SU-DHL-6 (cell line): ENCODE results near the gene USP10.
A peak's percentile ranks its signal among the peaks of the same experiment; 100 is the strongest.

Source experiments
- H2AFZ ChIP-seq: fragments of 200-600 bp; sonication (generic); 2 replicates; pipeline ENCODE4 v1.6.1; 2014; ENCODE audit warnings: low read depth, mild to moderate bottlenecking, moderate library complexity, mixed read lengths, antibody characterized with exemption, low read length; ENCODE audit not compliant: severe bottlenecking
- H3F3A ChIP-seq: fragments of 200-600 bp; shearing (Covaris generic); 2 replicates; pipeline ENCODE4 v1.6.0; 2016; ENCODE audit warnings: antibody characterized with exemption, mild to moderate bottlenecking; ENCODE audit not compliant: insufficient read depth
- H3K27ac ChIP-seq: fragments of 200-600 bp; sonication (generic); 2 replicates; pipeline ENCODE4 v1.5.1; 2016; ENCODE audit warnings: low read depth, mild to moderate bottlenecking, low read length, moderate library complexity, mixed read lengths
- H3K27me3 ChIP-seq: fragments of 200-600 bp; sonication (generic), shearing (Covaris generic); 2 replicates; pipeline ENCODE4 v1.6.0; 2014; ENCODE audit warnings: mild to moderate bottlenecking, low read length
- H3K36me3 ChIP-seq: fragments of 200-600 bp; sonication (generic); 2 replicates; pipeline ENCODE4 v1.6.1; 2014; ENCODE audit warnings: mild to moderate bottlenecking, low read length, mixed read lengths
- H3K4me2 ChIP-seq: fragments of 300-600, 200-600 bp; shearing (Covaris generic), sonication (generic); 2 replicates; pipeline ENCODE4 v1.6.0; 2014; ENCODE audit warnings: low read length, low read depth, mild to moderate bottlenecking; ENCODE audit not compliant: poor library complexity, severe bottlenecking
- H3K4me3 ChIP-seq: fragments of 200-600 bp; sonication (generic); 2 replicates; pipeline ENCODE4 v1.5.1; 2014; ENCODE audit warnings: antibody characterized with exemption, low read length, mild to moderate bottlenecking, mixed read lengths; ENCODE audit not compliant: insufficient read depth, poor library complexity, severe bottlenecking
- H3K79me2 ChIP-seq: fragments of 200-600 bp; sonication (generic); 2 replicates; pipeline ENCODE4 v1.6.1; 2014; ENCODE audit warnings: mild to moderate bottlenecking, low read length, moderate library complexity; ENCODE audit not compliant: insufficient read depth
- H3K9ac ChIP-seq: fragments of 200-600 bp; sonication (generic); 2 replicates; pipeline ENCODE4 v1.7.0; 2014; ENCODE audit warnings: mild to moderate bottlenecking, low read length
- H3K9me2 ChIP-seq: fragments of 200-600 bp; sonication (generic); replicated peaks from 2 replicates; pipeline ENCODE4 v1.6.1; 2014; ENCODE audit warnings: low read length; ENCODE audit not compliant: insufficient read depth
- H3K9me3 ChIP-seq: fragments of 200-600 bp; sonication (generic); 2 replicates; pipeline ENCODE4 v1.6.1; 2014; ENCODE audit warnings: low read length, mixed read lengths; ENCODE audit not compliant: insufficient read depth
- H4K20me1 ChIP-seq: fragments of 200-600 bp; sonication (generic); 2 replicates; pipeline ENCODE4 v1.6.1; 2014; ENCODE audit warnings: low read depth, mild to moderate bottlenecking, antibody characterized with exemption, low read length, moderate library complexity, mixed read lengths
- CTCF ChIP-seq: fragments of 200-600 bp; sonication (generic); IDR thresholded peaks from one replicate; pipeline ENCODE4 v1.5.1; 2017; ENCODE audit warnings: antibody characterized with exemption, mild to moderate bottlenecking, low read length, moderate library complexity; ENCODE audit not compliant: insufficient read depth, poor library complexity, severe bottlenecking
- EZH2phosphoT487 ChIP-seq: fragments of 200-600 bp; sonication (generic), shearing (Covaris generic); conservative IDR thresholded peaks from 2 replicates; pipeline ENCODE4 v1.6.1; 2018; ENCODE audit warnings: mild to moderate bottlenecking, antibody characterized with exemption, low read length, moderate library complexity, mixed read lengths

The USP10 gene, protein sequence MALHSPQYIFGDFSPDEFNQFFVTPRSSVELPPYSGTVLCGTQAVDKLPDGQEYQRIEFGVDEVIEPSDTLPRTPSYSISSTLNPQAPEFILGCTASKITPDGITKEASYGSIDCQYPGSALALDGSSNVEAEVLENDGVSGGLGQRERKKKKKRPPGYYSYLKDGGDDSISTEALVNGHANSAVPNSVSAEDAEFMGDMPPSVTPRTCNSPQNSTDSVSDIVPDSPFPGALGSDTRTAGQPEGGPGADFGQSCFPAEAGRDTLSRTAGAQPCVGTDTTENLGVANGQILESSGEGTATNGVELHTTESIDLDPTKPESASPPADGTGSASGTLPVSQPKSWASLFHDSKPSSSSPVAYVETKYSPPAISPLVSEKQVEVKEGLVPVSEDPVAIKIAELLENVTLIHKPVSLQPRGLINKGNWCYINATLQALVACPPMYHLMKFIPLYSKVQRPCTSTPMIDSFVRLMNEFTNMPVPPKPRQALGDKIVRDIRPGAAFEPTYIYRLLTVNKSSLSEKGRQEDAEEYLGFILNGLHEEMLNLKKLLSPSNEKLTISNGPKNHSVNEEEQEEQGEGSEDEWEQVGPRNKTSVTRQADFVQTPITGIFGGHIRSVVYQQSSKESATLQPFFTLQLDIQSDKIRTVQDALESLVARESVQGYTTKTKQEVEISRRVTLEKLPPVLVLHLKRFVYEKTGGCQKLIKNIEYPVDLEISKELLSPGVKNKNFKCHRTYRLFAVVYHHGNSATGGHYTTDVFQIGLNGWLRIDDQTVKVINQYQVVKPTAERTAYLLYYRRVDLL

DNA sequence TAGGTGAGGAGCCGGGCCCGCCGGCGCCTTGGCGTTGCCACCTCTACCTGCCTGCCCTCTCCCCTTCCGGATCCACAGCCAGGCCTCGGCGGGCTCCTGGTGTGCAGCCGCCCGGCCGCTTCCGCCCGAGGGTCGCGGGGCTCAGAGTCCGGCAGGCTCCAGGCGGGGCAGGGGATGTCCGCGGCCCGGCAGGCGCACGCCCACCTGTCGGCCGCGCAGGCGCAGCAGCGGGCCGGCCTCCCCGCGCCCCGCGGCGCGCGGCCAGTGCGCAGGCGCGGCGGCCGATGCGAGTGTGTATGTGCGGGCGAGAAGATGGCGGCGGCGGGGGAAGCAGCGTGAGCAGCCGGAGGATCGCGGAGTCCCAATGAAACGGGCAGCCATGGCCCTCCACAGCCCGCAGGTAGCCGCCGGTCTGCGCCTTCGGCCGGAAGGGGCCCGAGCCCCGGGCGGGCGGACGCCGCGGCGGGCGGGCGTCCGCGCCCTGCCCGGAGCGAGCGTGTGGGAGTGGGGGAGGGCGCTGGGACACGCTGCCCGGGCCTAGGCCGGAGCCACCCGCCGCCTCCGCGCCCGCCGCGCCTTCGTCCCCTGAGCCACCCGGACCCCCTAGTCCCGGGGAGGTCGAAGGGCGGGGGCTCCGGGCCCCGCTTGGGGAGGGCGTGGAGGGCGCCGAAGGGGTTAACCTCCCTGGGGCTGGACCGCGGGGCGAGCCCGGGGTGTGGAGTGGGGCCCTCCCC, at the start of gene USP10:
Gene USP10 (plus strand): TSS at position 289 of the 734 bp plus-strand sequence. CDS start 91 bp downstream, at position 380.
- Histone ChIP-seq H3F3A (no peaks in the 10 kb centered on the region), H3K27me3 (no peaks in the 10 kb centered on the region), H3K9ac (peak within 1 kb of the TSS; percentile 91), H3K4me3 (peak within 1 kb of the TSS; percentile 93), H3K36me3 (no peaks in the 10 kb centered on the region), H3K4me2 (peak within 1 kb of the TSS; percentile 99), H3K27ac (peak within 1 kb of the TSS; percentile 45), H3K9me2 (no peaks in the 10 kb centered on the region), H2AFZ (peak within 1 kb of the TSS; percentile 100), H3K79me2 (peaks cover 50% of the 10 kb centered on the region), H4K20me1 (peaks cover 31% of the 10 kb centered on the region), H3K9me3 (no peaks in the 10 kb centered on the region)
- TF ChIP-seq CTCF (no peak), EZH2phosphoT487 (no peak)

DNA sequence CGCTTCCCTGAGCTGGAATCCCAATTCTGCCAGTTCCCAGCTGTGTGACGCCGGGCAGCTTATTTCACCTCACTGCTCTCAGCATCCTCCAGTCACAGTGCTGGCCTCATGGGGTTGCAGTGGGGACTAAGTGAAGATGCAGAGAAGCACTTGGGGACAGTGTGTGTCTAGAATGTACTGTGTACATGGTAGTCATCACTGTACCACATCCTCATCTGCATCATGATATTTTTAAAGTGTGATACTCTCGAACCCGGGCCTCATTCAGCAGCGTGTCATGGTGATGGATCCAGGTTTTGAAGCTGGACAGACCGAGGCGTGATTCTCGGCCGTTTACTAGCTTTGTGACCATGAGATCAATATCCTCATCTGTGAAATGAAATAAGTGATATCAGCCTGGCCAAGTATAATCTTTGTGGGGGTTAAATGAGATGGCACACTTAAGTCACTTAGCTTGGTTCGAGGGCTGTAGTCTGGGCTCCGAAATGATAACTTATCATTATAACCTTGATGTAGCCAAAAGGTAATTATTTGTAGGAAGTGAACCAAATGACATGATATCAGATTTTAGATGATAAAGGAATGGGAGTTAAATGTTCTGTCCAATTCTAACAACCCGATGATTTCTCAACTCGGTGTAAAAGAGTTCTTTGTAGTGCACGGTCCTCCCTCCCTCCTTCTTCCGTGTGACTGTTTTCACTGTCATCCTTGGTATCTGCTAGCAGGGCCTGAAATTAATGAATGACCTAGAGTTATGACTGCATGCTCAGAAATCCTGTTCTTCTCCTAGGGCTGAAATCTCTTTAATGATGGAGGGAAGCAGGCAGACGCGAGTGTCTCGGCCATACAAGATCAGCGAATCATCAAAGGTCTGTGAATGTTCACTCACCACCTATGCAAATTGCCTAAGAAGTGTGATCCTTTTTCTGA, 49.5 kb upstream of the USP10 start:
- no peak overlapping the region for H3K9ac ChIP-seq
- no peaks in the 10 kb centered on the region for H3K79me2 ChIP-seq
- no peaks in the 10 kb centered on the region for H3F3A ChIP-seq
- H3K9me2 ChIP-seq = no peaks in the 10 kb centered on the region
- no peaks in the 10 kb centered on the region for H3K27me3 ChIP-seq
- H3K9me3 ChIP-seq = no peaks in the 10 kb centered on the region
- H3K36me3 ChIP-seq = 0 out of 2 replicates have a peak, but pooled peaks cover 5% of the 10 kb centered on the region
- no peak overlapping the region for H3K4me3 ChIP-seq
- TF ChIP-seq CTCF (no peak), EZH2phosphoT487 (no peak)
- H3K4me2 ChIP-seq = no peak overlapping the region
- H2AFZ ChIP-seq = no peak overlapping the region
- no peak overlapping the region for H3K27ac ChIP-seq
- H4K20me1 ChIP-seq = no peaks in the 10 kb centered on the region

GRCh38 chr16:84652566-84652965, 47.2 kb upstream of the USP10 start:
- Histone ChIP-seq H3K79me2 (no peaks in the 10 kb centered on the region), H3K9me3 (no peaks in the 10 kb centered on the region), H3K27ac (no peak overlapping the region), H3F3A (no peaks in the 10 kb centered on the region), H4K20me1 (no peaks in the 10 kb centered on the region), H3K4me2 (no peak overlapping the region), H3K36me3 (0 out of 2 replicates have a peak, but pooled peaks cover 5% of the 10 kb centered on the region), H2AFZ (no peak overlapping the region), H3K9ac (no peak overlapping the region), H3K9me2 (no peaks in the 10 kb centered on the region), H3K27me3 (no peaks in the 10 kb centered on the region), H3K4me3 (no peak overlapping the region)
- TF ChIP-seq EZH2phosphoT487 = no peak
- no peak for TF ChIP-seq CTCF
